GM11168 (cell line): ENCODE results near the gene DCTN1.

Experiments
- in situ Hi-C: fragments of 300-500 bp; cut with MboI; formaldehyde crosslinking; loops from one replicate; pipeline ENCODE4 v1.12.0; 2022; ENCODE audit warnings: low sequenced_read_pairs; ENCODE audit not compliant: unreplicated experiment

DCTN1 gene

GRCh38 chr2:74414881-74415761 lies 35.0 kb upstream of the DCTN1 start:
- in situ Hi-C loops = no loop called here

- in situ Hi-C loops = no loop called here
Measured at GRCh38 chr2:74414441-74414840, 34.3 kb upstream of the DCTN1 start.

GRCh38 chr2:74413001-74413698 lies 33.0 kb upstream of the DCTN1 start:
- in situ Hi-C loops = no loop called here

GRCh38 chr2:74407682-74408081 lies 27.6 kb upstream of the DCTN1 start:
- in situ Hi-C loops = no loop called here

GRCh38 chr2:74406035-74406434 lies 25.9 kb upstream of the DCTN1 start:
- in situ Hi-C loops = no loop called here

- in situ Hi-C loops = no loop called here
Measured at GRCh38 chr2:74401891-74402290, 21.8 kb upstream of the DCTN1 start.

GRCh38 chr2:74399785-74400184 lies 19.7 kb upstream of the DCTN1 start:
- in situ Hi-C loops = no loop called here

- in situ Hi-C loops = no loop called here
Measured at GRCh38 chr2:74396149-74396548, 16.0 kb upstream of the DCTN1 start.

- in situ Hi-C loops = no loop called here
Measured at GRCh38 chr2:74393525-74393924, 13.4 kb upstream of the DCTN1 start.

- in situ Hi-C loops = no loop called here
Measured at GRCh38 chr2:74392449-74392743, 12.3 kb upstream of the DCTN1 start.

- in situ Hi-C loops = no loop called here
Measured at GRCh38 chr2:74391580-74392448, 11.7 kb upstream of the DCTN1 start.

GRCh38 chr2:74391209-74391579 lies 11.1 kb upstream of the DCTN1 start:
- in situ Hi-C loops = no loop called here

- in situ Hi-C loops = no loop called here
Measured at GRCh38 chr2:74390606-74391005, 10.5 kb upstream of the DCTN1 start.

GRCh38 chr2:74387346-74387745 lies 7.2 kb upstream of the DCTN1 start:
- in situ Hi-C loops = no loop called here

- in situ Hi-C loops = no loop called here
Measured at GRCh38 chr2:74385396-74385795, 5.3 kb upstream of the DCTN1 start.

GRCh38 chr2:74384051-74384450 lies 3.9 kb upstream of the DCTN1 start:
- in situ Hi-C loops = no loop called here

GRCh38 chr2:74383254-74383653 lies 3.1 kb upstream of the DCTN1 start:
- in situ Hi-C loops = no loop called here

GRCh38 chr2:74381751-74382150 lies 1.6 kb upstream of the DCTN1 start:
- in situ Hi-C loops = no loop called here

- in situ Hi-C loops = no loop called here
Measured at GRCh38 chr2:74378007-74378406, 2.1 kb downstream of the DCTN1 start.

- in situ Hi-C loops = no loop called here
Measured at GRCh38 chr2:74375838-74376237, 4.3 kb downstream of the DCTN1 start.
